Ishikawa (cell line): ENCODE results near the gene MEGF11.

Source experiments
- CEBPB ChIP-seq: IDR thresholded peaks from 2 replicates; pipeline ENCODE4 v1.6.1; 2012
- CREB1 ChIP-seq: IDR thresholded peaks from 2 replicates; pipeline ENCODE4 v1.6.1; 2012; ENCODE audit warnings: low read depth
- EGR1 ChIP-seq: IDR thresholded peaks from 2 replicates; pipeline ENCODE4 v1.6.1; 2012
- EP300 ChIP-seq: IDR thresholded peaks from 2 replicates; pipeline ENCODE4 v1.6.1; 2012; ENCODE audit warnings: borderline replicate concordance
- FOXM1 ChIP-seq: IDR thresholded peaks from 2 replicates; pipeline ENCODE4 v1.6.1; 2012; ENCODE audit warnings: low read depth, borderline replicate concordance
- MAX ChIP-seq: IDR thresholded peaks from 2 replicates; pipeline ENCODE4 v1.6.1; 2012
- NFIC ChIP-seq: IDR thresholded peaks from 2 replicates; pipeline ENCODE4 v1.6.1; 2012
- RAD21 ChIP-seq: IDR thresholded peaks from 2 replicates; pipeline ENCODE4 v1.6.1; 2012; ENCODE audit warnings: low read depth
- REST ChIP-seq: IDR thresholded peaks from 2 replicates; pipeline ENCODE4 v1.6.1; 2012; ENCODE audit warnings: low read depth, mild to moderate bottlenecking
- TAF1 ChIP-seq: IDR thresholded peaks from 2 replicates; pipeline ENCODE4 v1.6.1; 2012; ENCODE audit warnings: low read depth, mild to moderate bottlenecking
- TCF12 ChIP-seq: IDR thresholded peaks from 2 replicates; pipeline ENCODE4 v1.6.1; 2012; ENCODE audit warnings: low read depth
- TEAD4 ChIP-seq: IDR thresholded peaks from 2 replicates; pipeline ENCODE4 v1.6.1; 2012
- USF1 ChIP-seq: IDR thresholded peaks from 2 replicates; pipeline ENCODE4 v1.6.1; 2012
- YY1 ChIP-seq: IDR thresholded peaks from 2 replicates; pipeline ENCODE4 v1.6.1; 2012; ENCODE audit warnings: low read depth
- ZBTB7A ChIP-seq: IDR thresholded peaks from 2 replicates; pipeline ENCODE4 v1.6.1; 2012; ENCODE audit warnings: low read depth

Gene MEGF11

DNA sequence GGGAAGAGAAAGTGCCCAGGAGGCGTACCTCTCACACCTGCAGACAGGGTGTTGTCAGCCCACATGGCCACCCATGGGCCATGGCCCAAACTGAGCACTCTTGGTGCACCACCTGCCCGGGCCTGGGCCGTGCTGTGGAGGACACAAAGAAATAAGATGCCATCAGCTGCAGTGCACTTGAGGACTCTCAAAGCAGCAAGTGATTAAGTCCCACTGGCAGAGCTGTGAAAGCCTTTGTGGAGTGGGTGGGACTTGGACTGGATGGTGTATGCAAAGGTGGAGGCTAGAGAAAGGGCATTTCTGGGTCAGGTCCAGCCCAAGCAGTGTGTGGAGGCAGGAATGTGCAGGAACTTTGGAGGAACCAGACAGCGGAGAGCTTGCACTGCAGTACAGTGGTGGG is 122.3 kb downstream of the MEGF11 start:
- TF ChIP-seq MAX (no peak), EP300 (no peak), YY1 (no peak), NFIC (no peak), TCF12 (no peak), CREB1 (no peak), TAF1 (no peak), RAD21 (no peak), FOXM1 (no peak), USF1 (no peak), EGR1 (no peak), CEBPB (no peak), REST (no peak), TEAD4 (no peak), ZBTB7A (no peak)

- TF ChIP-seq FOXM1: no peak
- TF ChIP-seq ZBTB7A: no peak
- TF ChIP-seq CEBPB: no peak
- no peak for TF ChIP-seq TEAD4
- TF ChIP-seq EP300: no peak
- TF ChIP-seq CREB1: no peak
- no peak for TF ChIP-seq REST
- TF ChIP-seq EGR1: no peak
- no peak for TF ChIP-seq YY1
- TF ChIP-seq RAD21: no peak
- no peak for TF ChIP-seq USF1
- no peak for TF ChIP-seq NFIC
- no peak for TF ChIP-seq TCF12
- no peak for TF ChIP-seq TAF1
- no peak for TF ChIP-seq MAX
Measured at GRCh38 chr15:66130496-66131034, 123.0 kb downstream of the MEGF11 start.

GRCh38 chr15:66129586-66129985 is 124.0 kb downstream of the MEGF11 start:
- no peak for TF ChIP-seq USF1
- TF ChIP-seq NFIC: no peak
- TF ChIP-seq RAD21: no peak

- TF ChIP-seq USF1 (no peak), YY1 (no peak)
Measured at GRCh38 chr15:66128116-66128680, 125.4 kb downstream of the MEGF11 start.

GRCh38 chr15:66126456-66126855 is 127.1 kb downstream of the MEGF11 start:
- TF ChIP-seq CREB1 (no peak), EP300 (no peak), TAF1 (no peak), YY1 (no peak), CEBPB (no peak), REST (no peak), EGR1 (no peak), MAX (no peak), RAD21 (no peak), TEAD4 (no peak), NFIC (no peak), TCF12 (no peak), FOXM1 (no peak), USF1 (no peak), ZBTB7A (no peak)
